WTC11 (cell line): ENCODE results near the gene SELPLG. TPM values are rescaled to one million over a fixed set of nuclear protein-coding genes. Genes with fewer than 3 reads are reported as not detected.

Source experiments
- ATAC-seq: fragments of 200-7000 bp; cut with Tn5 transposase; 2 replicates; pipeline ENCODE4 v1.10.0; 2021; ENCODE audit warnings: mild to moderate bottlenecking, moderate library complexity
- CTCF ChIA-PET: fragments of 300-600 bp; sonication (Branson Sonifier 250); formaldehyde crosslinking; loops from one replicate; lab custom pipeline; 2021; ENCODE audit warnings: antibody characterized with exemption; lab: Charles Lee
- POLR2A ChIA-PET: fragments of 350-600 bp; sonication (Branson Sonifier 250); formaldehyde crosslinking; loops from one replicate; lab custom pipeline; 2021; ENCODE audit warnings: antibody characterized with exemption; lab: Charles Lee
- DNase-seq: peaks from one replicate; pipeline ENCODE4 v3.0.0; 2021; ENCODE audit warnings: low spot score
- H3K27ac Mint-ChIP-seq: 2 replicates; pipeline ENCODE4 v1.8.0; 2021; ENCODE audit warnings: mixed read lengths
- H3K27me3 Mint-ChIP-seq: 2 replicates; pipeline ENCODE4 v1.8.0; 2021; ENCODE audit warnings: low read depth, mild to moderate bottlenecking, moderate library complexity, mixed read lengths
- H3K36me3 Mint-ChIP-seq: 2 replicates; pipeline ENCODE4 v1.8.0; 2021; ENCODE audit warnings: mixed read lengths
- H3K4me1 Mint-ChIP-seq: 2 replicates; pipeline ENCODE4 v1.8.0; 2022; ENCODE audit warnings: mixed read lengths
- H3K4me3 Mint-ChIP-seq: 2 replicates; pipeline ENCODE4 v1.8.0; 2021; ENCODE audit warnings: mild to moderate bottlenecking, moderate library complexity, mixed read lengths
- H3K9me3 Mint-ChIP-seq: 2 replicates; pipeline ENCODE4 v1.8.0; 2021; ENCODE audit warnings: mixed read lengths
- AFF4 ChIP-seq: sonication (generic); formaldehyde crosslinking; IDR thresholded peaks from 2 replicates; pipeline ENCODE4 v1.8.1; 2023; ENCODE audit warnings: mild to moderate bottlenecking, missing genetic modification reagents, borderline replicate concordance
- CBFB ChIP-seq: sonication (generic); formaldehyde crosslinking; IDR thresholded peaks from 2 replicates; pipeline ENCODE4 v1.8.1; 2022; ENCODE audit warnings: mild to moderate bottlenecking, low read depth, missing genetic modification reagents
- CREB1 ChIP-seq: sonication (generic); formaldehyde crosslinking; IDR thresholded peaks from 2 replicates; pipeline ENCODE4 v1.8.0; 2023; ENCODE audit warnings: mild to moderate bottlenecking, missing genetic modification reagents
- CREM ChIP-seq: sonication (generic); formaldehyde crosslinking; IDR thresholded peaks from 2 replicates; pipeline ENCODE4 v1.8.1; 2022; ENCODE audit warnings: mild to moderate bottlenecking, missing genetic modification reagents, moderate library complexity
- FOXJ3 ChIP-seq: sonication (generic); formaldehyde crosslinking; IDR thresholded peaks from 2 replicates; pipeline ENCODE4 v1.9.0; 2021; ENCODE audit warnings: missing genetic modification reagents, mild to moderate bottlenecking, borderline replicate concordance
- GRHL2 ChIP-seq: fragments of 250-450 bp; sonication (Bioruptor Pico); IDR thresholded peaks from 2 replicates; pipeline ENCODE4 v1.8.0; 2022; ENCODE audit warnings: mild to moderate bottlenecking, moderate library complexity; ENCODE audit not compliant: insufficient replicate concordance, severe bottlenecking
- GTF2I ChIP-seq: fragments of 250-450 bp; sonication (Bioruptor Pico); conservative IDR thresholded peaks from 2 replicates; pipeline ENCODE4 v1.4.0; 2021; ENCODE audit warnings: mild to moderate bottlenecking
- JAZF1 ChIP-seq: fragments of 250-450 bp; sonication (Bioruptor Pico); IDR thresholded peaks from 2 replicates; pipeline ENCODE4 v1.9.0; 2021; ENCODE audit warnings: moderate library complexity, mild to moderate bottlenecking, inconsistent platforms
- NFATC4 ChIP-seq: fragments of 250-450 bp; sonication (Bioruptor Pico); IDR thresholded peaks from 2 replicates; pipeline ENCODE4 v1.9.0; 2021; ENCODE audit warnings: mild to moderate bottlenecking
- NFYB ChIP-seq: sonication (generic); formaldehyde crosslinking; conservative IDR thresholded peaks from 2 replicates; pipeline ENCODE4 v1.8.0; 2022; ENCODE audit warnings: low read depth, missing genetic modification reagents
- NR3C1 ChIP-seq: sonication (generic); formaldehyde crosslinking; conservative IDR thresholded peaks from 2 replicates; pipeline ENCODE4 v1.8.1; 2023; ENCODE audit warnings: low read depth, mild to moderate bottlenecking, missing genetic modification reagents
- RELA ChIP-seq: sonication (generic); formaldehyde crosslinking; IDR thresholded peaks from 2 replicates; pipeline ENCODE4 v1.8.1; 2022; ENCODE audit warnings: missing genetic modification reagents, mild to moderate bottlenecking, borderline replicate concordance
- TEAD1 ChIP-seq: sonication (generic); formaldehyde crosslinking; IDR thresholded peaks from 2 replicates; pipeline ENCODE4 v1.8.0; 2022; ENCODE audit warnings: mild to moderate bottlenecking, missing genetic modification reagents
- USF1 ChIP-seq: sonication (generic); formaldehyde crosslinking; IDR thresholded peaks from 2 replicates; pipeline ENCODE4 v1.8.0; 2022; ENCODE audit warnings: mild to moderate bottlenecking, missing genetic modification reagents
- ZMAT4 ChIP-seq: fragments of 250-450 bp; sonication (Bioruptor Pico); IDR thresholded peaks from 2 replicates; pipeline ENCODE4 v1.9.0; 2021; ENCODE audit warnings: mild to moderate bottlenecking
- ZNF263 ChIP-seq: sonication (generic); formaldehyde crosslinking; IDR thresholded peaks from 2 replicates; pipeline ENCODE4 v1.8.1; 2022; ENCODE audit warnings: low read depth, mild to moderate bottlenecking, moderate library complexity, missing genetic modification reagents
- ZNF317 ChIP-seq: sonication (generic); formaldehyde crosslinking; IDR thresholded peaks from 2 replicates; pipeline ENCODE4 v1.8.1; 2023; ENCODE audit warnings: low read depth, mild to moderate bottlenecking, moderate library complexity, missing genetic modification reagents, borderline replicate concordance
- ZNF416 ChIP-seq: fragments of 250-450 bp; sonication (Bioruptor Pico); IDR thresholded peaks from 2 replicates; pipeline ENCODE4 v1.9.0; 2021; ENCODE audit warnings: mild to moderate bottlenecking, inconsistent platforms
- total RNA-seq: library from RNA; stranded (reverse); gene quantifications from 3 replicates; pipeline ENCODE4 v1.2.3, GENCODE V29; 2021
- TF ChIP-seq, protein P1 (sequence below): fragments of 250-450 bp; sonication (Bioruptor Pico); IDR thresholded peaks from 2 replicates; pipeline ENCODE4 v1.8.0; 2021; ENCODE audit warnings: mild to moderate bottlenecking
- TF ChIP-seq, protein P2 (sequence below): sonication (generic); formaldehyde crosslinking; IDR thresholded peaks from 2 replicates; pipeline ENCODE4 v1.8.0; 2023; ENCODE audit warnings: missing genetic modification reagents
- TF ChIP-seq, protein P3 (sequence below): fragments of 250-450 bp; sonication (Bioruptor Pico); IDR thresholded peaks from 2 replicates; pipeline ENCODE4 v1.9.0; 2021; ENCODE audit warnings: mild to moderate bottlenecking

SELPLG gene
- total RNA-seq, 1 experiment from 2014 or later = 0.46 TPM

GRCh38 chr12:108578813-108579212, 54.9 kb downstream of the SELPLG start:
- H3K27ac Mint-ChIP-seq = no peak overlapping the region
- TF ChIP-seq ZNF416 (CRISPR knock-in tag) (no peak), CBFB (CRISPR knock-in tag) (no peak), RELA (no peak), FOXJ3 (CRISPR knock-in tag) (no peak), ZNF263 (CRISPR knock-in tag) (no peak), GTF2I (CRISPR knock-in tag) (no peak), ZMAT4 (CRISPR knock-in tag) (no peak), ZNF317 (no peak), AFF4 (CRISPR knock-in tag) (no peak), NFYB (CRISPR knock-in tag) (no peak), CREB1 (no peak), CREM (CRISPR knock-in tag) (no peak), NR3C1 (CRISPR knock-in tag) (no peak)
- TF ChIP-seq, protein P1, sequence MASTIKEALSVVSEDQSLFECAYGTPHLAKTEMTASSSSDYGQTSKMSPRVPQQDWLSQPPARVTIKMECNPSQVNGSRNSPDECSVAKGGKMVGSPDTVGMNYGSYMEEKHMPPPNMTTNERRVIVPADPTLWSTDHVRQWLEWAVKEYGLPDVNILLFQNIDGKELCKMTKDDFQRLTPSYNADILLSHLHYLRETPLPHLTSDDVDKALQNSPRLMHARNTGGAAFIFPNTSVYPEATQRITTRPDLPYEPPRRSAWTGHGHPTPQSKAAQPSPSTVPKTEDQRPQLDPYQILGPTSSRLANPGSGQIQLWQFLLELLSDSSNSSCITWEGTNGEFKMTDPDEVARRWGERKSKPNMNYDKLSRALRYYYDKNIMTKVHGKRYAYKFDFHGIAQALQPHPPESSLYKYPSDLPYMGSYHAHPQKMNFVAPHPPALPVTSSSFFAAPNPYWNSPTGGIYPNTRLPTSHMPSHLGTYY = no peak
- TF ChIP-seq, protein P2, sequence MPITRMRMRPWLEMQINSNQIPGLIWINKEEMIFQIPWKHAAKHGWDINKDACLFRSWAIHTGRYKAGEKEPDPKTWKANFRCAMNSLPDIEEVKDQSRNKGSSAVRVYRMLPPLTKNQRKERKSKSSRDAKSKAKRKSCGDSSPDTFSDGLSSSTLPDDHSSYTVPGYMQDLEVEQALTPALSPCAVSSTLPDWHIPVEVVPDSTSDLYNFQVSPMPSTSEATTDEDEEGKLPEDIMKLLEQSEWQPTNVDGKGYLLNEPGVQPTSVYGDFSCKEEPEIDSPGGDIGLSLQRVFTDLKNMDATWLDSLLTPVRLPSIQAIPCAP (CRISPR knock-in tag) = no peak
- H3K4me1 Mint-ChIP-seq = no peaks in the 10 kb centered on the region
- no peaks in the 10 kb centered on the region for H3K27me3 Mint-ChIP-seq
- no peak for DNase-seq
- no peak overlapping the region for H3K4me3 Mint-ChIP-seq
- H3K9me3 Mint-ChIP-seq = peaks cover 23% of the 10 kb centered on the region
- no peaks in the 10 kb centered on the region for H3K36me3 Mint-ChIP-seq
- ChIA-PET POLR2A (no interaction called here), CTCF (no interaction called here)
- ATAC-seq = no peak

- H3K27me3 Mint-ChIP-seq = no peaks in the 10 kb centered on the region
- no peak for ATAC-seq
- H3K9me3 Mint-ChIP-seq = peaks cover 23% of the 10 kb centered on the region
- no peaks in the 10 kb centered on the region for H3K4me1 Mint-ChIP-seq
- no peak for DNase-seq
- ChIA-PET CTCF (no interaction called here), POLR2A (no interaction called here)
- no peak overlapping the region for H3K27ac Mint-ChIP-seq
- H3K36me3 Mint-ChIP-seq = no peaks in the 10 kb centered on the region
- no peak overlapping the region for H3K4me3 Mint-ChIP-seq
- TF ChIP-seq RELA (no peak), ZNF416 (CRISPR knock-in tag) (no peak), USF1 (CRISPR knock-in tag) (no peak), NFATC4 (CRISPR knock-in tag) (no peak), GRHL2 (no peak), AFF4 (CRISPR knock-in tag) (no peak), TEAD1 (CRISPR knock-in tag) (no peak), JAZF1 (no peak)
- TF ChIP-seq, protein P1 = no peak
- TF ChIP-seq, protein P3, sequence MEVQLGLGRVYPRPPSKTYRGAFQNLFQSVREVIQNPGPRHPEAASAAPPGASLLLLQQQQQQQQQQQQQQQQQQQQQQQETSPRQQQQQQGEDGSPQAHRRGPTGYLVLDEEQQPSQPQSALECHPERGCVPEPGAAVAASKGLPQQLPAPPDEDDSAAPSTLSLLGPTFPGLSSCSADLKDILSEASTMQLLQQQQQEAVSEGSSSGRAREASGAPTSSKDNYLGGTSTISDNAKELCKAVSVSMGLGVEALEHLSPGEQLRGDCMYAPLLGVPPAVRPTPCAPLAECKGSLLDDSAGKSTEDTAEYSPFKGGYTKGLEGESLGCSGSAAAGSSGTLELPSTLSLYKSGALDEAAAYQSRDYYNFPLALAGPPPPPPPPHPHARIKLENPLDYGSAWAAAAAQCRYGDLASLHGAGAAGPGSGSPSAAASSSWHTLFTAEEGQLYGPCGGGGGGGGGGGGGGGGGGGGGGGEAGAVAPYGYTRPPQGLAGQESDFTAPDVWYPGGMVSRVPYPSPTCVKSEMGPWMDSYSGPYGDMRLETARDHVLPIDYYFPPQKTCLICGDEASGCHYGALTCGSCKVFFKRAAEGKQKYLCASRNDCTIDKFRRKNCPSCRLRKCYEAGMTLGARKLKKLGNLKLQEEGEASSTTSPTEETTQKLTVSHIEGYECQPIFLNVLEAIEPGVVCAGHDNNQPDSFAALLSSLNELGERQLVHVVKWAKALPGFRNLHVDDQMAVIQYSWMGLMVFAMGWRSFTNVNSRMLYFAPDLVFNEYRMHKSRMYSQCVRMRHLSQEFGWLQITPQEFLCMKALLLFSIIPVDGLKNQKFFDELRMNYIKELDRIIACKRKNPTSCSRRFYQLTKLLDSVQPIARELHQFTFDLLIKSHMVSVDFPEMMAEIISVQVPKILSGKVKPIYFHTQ (CRISPR knock-in tag) = no peak
These were observed 55.4 kb downstream of the SELPLG start for GRCh38 chr12:108578264-108578663.
